Left ventricle myocardium inferior (tissue), 1 donor: ENCODE data around the gene SPATA17. TPM values are rescaled to one million over a fixed set of nuclear protein-coding genes. Genes with fewer than 3 reads are reported as not detected.
"Not testable (repeated sequence)": the region's sequence is repeated elsewhere in the genome, so short reads cannot be mapped to it uniquely, and the experiment has no call there.

ENCODE experiments used
- DNase-seq: peaks from one replicate; pipeline ENCODE4 v3.0.0-alpha.2; 2020
- H3K27ac ChIP-seq: fragments of 200-600 bp; replicated peaks from 2 replicates; pipeline ENCODE4 v1.8.0; 2021
- H3K27me3 ChIP-seq: fragments of 200-600 bp; 2 replicates; pipeline ENCODE4 v1.8.0; 2021; ENCODE audit warnings: low read depth
- H3K36me3 ChIP-seq: fragments of 200-600 bp; 2 replicates; pipeline ENCODE4 v1.8.0; 2021
- H3K4me1 ChIP-seq: fragments of 200-600 bp; 2 replicates; pipeline ENCODE4 v1.8.0; 2021
- H3K4me3 ChIP-seq: fragments of 200-600 bp; 2 replicates; pipeline ENCODE4 v1.8.0; 2021; ENCODE audit warnings: mild to moderate bottlenecking, moderate library complexity
- H3K9me3 ChIP-seq: fragments of 200-600 bp; replicated peaks from 2 replicates; pipeline ENCODE4 v1.8.0; 2021
- intact Hi-C: fragments of 100-400 bp; cut with micrococcal nuclease; formaldehyde crosslinking; loops from one replicate; pipeline ENCODE4 v1.11.0; 2022
- total RNA-seq: library from RNA; stranded (reverse); fragmentation: NEBNext Ultra II Directional; extraction: Animal tissue kit (Norgen Biotek cat#: 25700); gene quantifications from one replicate; pipeline ENCODE4 v1.2.1, GENCODE V29; 2021
- TF ChIP-seq, protein P1 (sequence below): fragments of 200-600 bp; IDR thresholded peaks from 2 replicates; pipeline ENCODE4 v1.8.0; 2021; ENCODE audit warnings: antibody characterized with exemption, mild to moderate bottlenecking, borderline replicate concordance
- donor health status: DM: no; HTN: yes; CAD: no; lungs with severe emphysema.

SPATA17 gene
- total RNA-seq, 1 donor from 2014 or later: 1.2 TPM

DNA sequence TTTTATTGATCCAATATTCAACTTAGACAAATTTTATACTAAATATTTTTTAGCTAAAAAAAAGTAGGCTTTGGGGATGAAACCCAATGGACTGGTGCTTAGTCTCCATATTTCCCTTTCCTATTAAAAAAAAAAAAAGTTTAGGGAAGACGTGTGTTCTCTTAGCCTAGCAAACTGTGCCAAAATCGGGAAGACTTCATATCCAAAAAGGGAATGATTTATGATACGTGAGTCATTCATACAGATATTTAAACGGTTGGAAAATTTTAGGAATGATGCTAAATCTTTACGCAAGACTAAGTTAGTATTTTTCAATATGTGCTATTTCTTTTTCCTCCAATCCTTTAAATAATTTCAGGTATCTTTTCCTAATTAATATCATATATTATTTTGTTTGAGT, 50.7 kb downstream of the SPATA17 start:
- Histone ChIP-seq H3K36me3 (no peaks in the 10 kb centered on the region), H3K4me1 (no peaks in the 10 kb centered on the region), H3K27me3 (no peaks in the 10 kb centered on the region), H3K27ac (no peak overlapping the region), H3K4me3 (no peak overlapping the region), H3K9me3 (no peaks in the 10 kb centered on the region)
- DNase-seq: no peak
- intact Hi-C loops: no loop called here
- TF ChIP-seq, protein P1, sequence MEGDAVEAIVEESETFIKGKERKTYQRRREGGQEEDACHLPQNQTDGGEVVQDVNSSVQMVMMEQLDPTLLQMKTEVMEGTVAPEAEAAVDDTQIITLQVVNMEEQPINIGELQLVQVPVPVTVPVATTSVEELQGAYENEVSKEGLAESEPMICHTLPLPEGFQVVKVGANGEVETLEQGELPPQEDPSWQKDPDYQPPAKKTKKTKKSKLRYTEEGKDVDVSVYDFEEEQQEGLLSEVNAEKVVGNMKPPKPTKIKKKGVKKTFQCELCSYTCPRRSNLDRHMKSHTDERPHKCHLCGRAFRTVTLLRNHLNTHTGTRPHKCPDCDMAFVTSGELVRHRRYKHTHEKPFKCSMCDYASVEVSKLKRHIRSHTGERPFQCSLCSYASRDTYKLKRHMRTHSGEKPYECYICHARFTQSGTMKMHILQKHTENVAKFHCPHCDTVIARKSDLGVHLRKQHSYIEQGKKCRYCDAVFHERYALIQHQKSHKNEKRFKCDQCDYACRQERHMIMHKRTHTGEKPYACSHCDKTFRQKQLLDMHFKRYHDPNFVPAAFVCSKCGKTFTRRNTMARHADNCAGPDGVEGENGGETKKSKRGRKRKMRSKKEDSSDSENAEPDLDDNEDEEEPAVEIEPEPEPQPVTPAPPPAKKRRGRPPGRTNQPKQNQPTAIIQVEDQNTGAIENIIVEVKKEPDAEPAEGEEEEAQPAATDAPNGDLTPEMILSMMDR: no peak

DNA sequence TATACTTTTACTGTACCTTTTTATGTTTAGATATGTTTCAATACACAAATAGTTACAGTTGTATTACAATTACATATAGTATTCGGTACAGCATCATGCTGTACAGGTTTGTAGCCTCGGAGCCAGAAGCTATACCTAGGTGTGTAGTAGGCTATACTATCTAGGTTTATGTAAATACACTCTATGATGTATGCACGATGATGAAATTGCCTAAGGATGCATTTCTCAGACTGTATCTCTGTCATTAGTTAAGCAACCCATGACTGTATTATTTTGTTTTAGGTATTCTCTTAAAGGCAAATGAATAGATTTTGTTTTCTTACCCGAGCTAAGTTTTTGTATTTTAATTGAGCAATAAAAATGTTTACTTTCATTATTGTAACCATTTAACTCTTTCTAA, 56.4 kb downstream of the SPATA17 start:
- TF ChIP-seq, protein P1: no peak
- DNase-seq: no peak
- H3K9me3 ChIP-seq: no peaks in the 10 kb centered on the region
- intact Hi-C loops: no loop called here
- no peaks in the 10 kb centered on the region for H3K4me1 ChIP-seq
- no peaks in the 10 kb centered on the region for H3K27me3 ChIP-seq
- no peak overlapping the region for H3K4me3 ChIP-seq
- H3K36me3 ChIP-seq: no peaks in the 10 kb centered on the region
- H3K27ac ChIP-seq: no peak overlapping the region

DNA sequence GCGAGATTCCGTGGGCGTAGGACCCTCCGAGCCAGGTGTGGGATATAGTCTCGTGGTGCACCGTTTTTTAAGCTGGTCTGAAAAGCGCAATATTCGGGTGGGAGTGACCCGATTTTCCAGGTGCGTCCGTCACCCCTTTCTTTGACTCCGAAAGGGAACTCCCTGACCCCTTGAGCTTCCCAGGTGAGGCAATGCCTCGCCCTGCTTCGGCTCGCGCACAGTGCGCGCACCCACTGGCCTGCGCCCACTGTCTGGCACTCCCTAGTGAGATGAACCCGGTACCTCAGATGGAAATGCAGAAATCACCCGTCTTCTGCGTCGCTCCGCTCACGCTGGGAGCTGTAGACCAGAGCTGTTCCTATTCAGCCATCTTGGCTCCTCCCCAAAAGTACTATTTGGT, 65.0 kb downstream of the SPATA17 start:
- H3K4me3 ChIP-seq, H3K36me3 ChIP-seq, DNase-seq, H3K27ac ChIP-seq, H3K4me1 ChIP-seq, H3K9me3 ChIP-seq, H3K27me3 ChIP-seq, intact Hi-C loops: not testable (repeated sequence)

DNA sequence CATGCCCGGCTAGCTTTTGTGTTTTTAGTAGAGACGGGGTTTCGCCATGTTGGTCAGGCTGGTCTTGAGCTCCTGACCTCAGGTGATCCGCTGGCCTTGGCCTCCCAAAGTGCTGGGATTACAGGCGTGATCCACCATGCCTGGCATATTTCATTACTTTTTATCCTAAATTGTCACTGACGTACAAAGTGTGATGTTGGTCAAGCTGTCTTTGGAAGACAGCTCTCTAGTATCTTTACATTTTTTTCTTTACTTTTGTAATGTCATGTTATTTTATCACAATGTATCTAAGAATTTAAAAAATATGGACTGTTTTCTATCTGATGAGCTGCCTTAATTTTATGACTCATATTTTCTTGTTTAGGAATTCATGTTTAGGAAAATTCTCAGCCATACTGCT, 72.2 kb downstream of the SPATA17 start:
- DNase-seq: no peak
- no peaks in the 10 kb centered on the region for H3K27me3 ChIP-seq
- intact Hi-C loops: no loop called here
- H3K9me3 ChIP-seq: no peaks in the 10 kb centered on the region
- no peak overlapping the region for H3K4me3 ChIP-seq
- no peaks in the 10 kb centered on the region for H3K4me1 ChIP-seq
- TF ChIP-seq, protein P1: no peak
- no peak overlapping the region for H3K27ac ChIP-seq
- H3K36me3 ChIP-seq: no peaks in the 10 kb centered on the region

DNA sequence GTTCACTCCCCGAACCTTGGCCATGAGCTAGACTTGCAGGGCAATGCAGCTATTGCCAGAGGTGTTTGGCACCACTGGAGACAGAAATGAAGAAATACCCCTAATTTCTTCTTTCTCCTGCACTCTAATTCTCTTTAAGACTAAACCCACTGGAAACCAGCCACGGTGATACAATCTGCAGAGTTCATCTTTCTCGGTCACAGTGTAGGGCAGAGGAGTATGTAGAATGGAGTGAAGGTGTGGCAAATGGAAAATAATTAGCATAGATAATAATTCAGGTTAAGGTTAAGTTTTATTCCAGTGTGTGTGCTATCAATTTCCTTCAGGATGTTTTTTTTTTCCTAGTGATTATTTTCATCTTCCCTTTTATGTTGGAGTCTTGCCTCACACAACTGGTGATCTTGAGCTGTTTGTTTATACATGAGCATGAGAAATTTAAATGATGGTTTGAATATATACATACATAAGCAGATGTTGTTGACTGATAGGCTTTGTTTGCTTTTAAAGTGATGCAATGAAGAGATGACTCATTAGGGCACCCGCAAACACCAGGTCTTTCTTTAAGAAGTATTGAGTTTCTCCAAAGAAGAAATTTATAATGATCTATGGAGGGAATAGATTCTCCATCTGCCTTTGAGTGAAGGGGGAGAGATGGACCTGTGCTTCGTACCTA, 81.9 kb downstream of the SPATA17 start:
- no peak for DNase-seq
- Histone ChIP-seq H3K4me1 (no peaks in the 10 kb centered on the region), H3K4me3 (no peak overlapping the region), H3K36me3 (no peaks in the 10 kb centered on the region), H3K27me3 (no peaks in the 10 kb centered on the region), H3K9me3 (no peaks in the 10 kb centered on the region), H3K27ac (no peak overlapping the region)
- intact Hi-C loops: no loop called here
- TF ChIP-seq, protein P1: no peak

DNA sequence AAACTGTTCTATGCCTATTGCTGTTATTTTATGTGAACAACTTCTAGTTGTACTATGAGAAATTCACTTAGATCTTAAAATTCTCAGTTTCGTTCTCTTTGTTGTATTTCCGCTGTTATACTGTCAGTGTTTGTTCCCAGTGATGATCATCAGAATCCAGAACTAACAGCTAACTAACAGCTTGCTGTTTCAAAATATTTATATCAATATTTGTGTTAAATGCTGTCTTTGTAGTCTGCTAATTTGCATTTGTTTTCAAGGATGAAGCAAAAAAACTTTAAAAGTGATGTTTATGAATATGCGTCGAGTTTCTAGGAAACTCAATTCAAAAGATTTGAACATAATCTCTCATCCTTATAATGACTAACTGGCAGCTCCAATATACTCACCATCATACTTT, 84.5 kb downstream of the SPATA17 start:
- H3K27ac ChIP-seq: no peak overlapping the region
- no peaks in the 10 kb centered on the region for H3K9me3 ChIP-seq
- no peaks in the 10 kb centered on the region for H3K4me1 ChIP-seq
- DNase-seq: no peak
- no peaks in the 10 kb centered on the region for H3K27me3 ChIP-seq
- TF ChIP-seq, protein P1: no peak
- H3K36me3 ChIP-seq: no peaks in the 10 kb centered on the region
- H3K4me3 ChIP-seq: no peak overlapping the region
- intact Hi-C loops: no loop called here
